ENCODE results near the gene DAZAP1.

- TF ChIP-seq CTCF (IDR thresholded peaks at IDR 0.05) (no peak), POLR2A (IDR thresholded peaks at IDR 0.05) (no peak)
Observed at GRCh38 chr19:1420590-1420989, 13.2 kb downstream of the DAZAP1 start.
